PC-9 (cell line): ENCODE results near the gene MMP24. TPM values are rescaled to one million over a fixed set of nuclear protein-coding genes. Genes with fewer than 3 reads are reported as not detected.

ENCODE experiments used
- BruUV-seq: library from RNA; stranded (reverse); fragments of 400-500 nt; replicated peaks from 2 replicates; lab custom pipeline; 2021; lab: Mats Ljungman, UMichigan
- CTCF ChIA-PET: fragments of 300-600 bp; sonication (Branson Sonifier 250); formaldehyde crosslinking; loops from one replicate; lab custom pipeline; 2022; ENCODE audit warnings: antibody characterized with exemption; lab: Charles Lee
- POLR2A ChIA-PET: fragments of 300-600 bp; sonication (Branson Sonifier 250); formaldehyde crosslinking; loops from one replicate; lab custom pipeline; 2022; ENCODE audit warnings: antibody characterized with exemption; ENCODE audit not compliant: unreplicated experiment; lab: Charles Lee
- DNase-seq, 2 experiments: peaks; one replicate each; pipeline versions ENCODE4 v3.0.0 to v3.0.0-alpha.2; 2015 to 2022; ENCODE audit warnings: mixed read lengths in 1 of 2
- H2AFZ ChIP-seq: fragments of 200-600 bp; sonication (generic); 2 replicates; pipeline ENCODE4 v1.8.1; 2017; ENCODE audit warnings: antibody characterized with exemption
- H3F3A ChIP-seq: fragments of 200-600 bp; sonication (generic); 2 replicates; pipeline ENCODE4 v1.8.1; 2017; ENCODE audit warnings: antibody characterized with exemption, mild to moderate bottlenecking, low read depth; ENCODE audit not compliant: insufficient read depth
- H3K27ac ChIP-seq: fragments of 200-600 bp; sonication (generic); 2 replicates; pipeline ENCODE4 v1.6.1; 2016; ENCODE audit warnings: mixed run types
- H3K27me3 ChIP-seq: fragments of 200-600 bp; sonication (generic); 2 replicates; pipeline ENCODE4 v1.6.1; 2016; ENCODE audit warnings: low read depth, mixed run types; ENCODE audit not compliant: insufficient read depth
- H3K36me3 ChIP-seq: fragments of 200-600 bp; sonication (generic); 2 replicates; pipeline ENCODE4 v1.6.1; 2016; ENCODE audit warnings: low read depth, mixed run types
- H3K4me1 ChIP-seq: fragments of 200-600 bp; sonication (generic); replicated peaks from 2 replicates; pipeline ENCODE4 v1.6.1; 2016; ENCODE audit warnings: mixed run types; ENCODE audit not compliant: insufficient read depth
- H3K4me2 ChIP-seq: fragments of 200-600 bp; sonication (generic); 2 replicates; pipeline ENCODE4 v1.6.1; 2017; ENCODE audit warnings: mixed run types
- H3K4me3 ChIP-seq: fragments of 200-600 bp; sonication (generic); 2 replicates; pipeline ENCODE4 v1.6.1; 2016; ENCODE audit warnings: mixed run types
- H3K79me2 ChIP-seq: fragments of 200-600 bp; sonication (generic); 2 replicates; pipeline ENCODE4 v1.6.1; 2017; ENCODE audit warnings: low read depth, mixed run types
- H3K9me2 ChIP-seq: fragments of 200-600 bp; sonication (generic); 2 replicates; pipeline ENCODE4 v1.8.1; 2017; ENCODE audit warnings: mild to moderate bottlenecking; ENCODE audit not compliant: insufficient read depth
- H3K9me3 ChIP-seq: fragments of 200-600 bp; sonication (generic); 2 replicates; pipeline ENCODE4 v1.8.1; 2016; ENCODE audit warnings: low read depth; ENCODE audit not compliant: insufficient read depth
- H4K20me1 ChIP-seq: fragments of 200-600 bp; sonication (generic); 2 replicates; pipeline ENCODE4 v1.8.1; 2017; ENCODE audit not compliant: insufficient read depth
- CTCF ChIP-seq: fragments of 200-600 bp; sonication (generic); conservative IDR thresholded peaks from 2 replicates; pipeline ENCODE4 v1.6.1; 2017; ENCODE audit warnings: mixed run types, antibody characterized with exemption, mild to moderate bottlenecking, moderate library complexity
- EZH2 ChIP-seq: fragments of 200-600 bp; sonication (generic); IDR thresholded peaks from 2 replicates; pipeline ENCODE4 v1.8.0; 2017; ENCODE audit warnings: antibody characterized with exemption, low read depth
- intact Hi-C: fragments of 100-400 bp; cut with micrococcal nuclease; formaldehyde crosslinking; loops from one replicate; pipeline ENCODE4 v1.10.0; 2022; ENCODE audit not compliant: unreplicated experiment
- total RNA-seq: library from RNA; stranded (reverse); gene quantifications from 2 replicates; pipeline ENCODE4 v1.2.3, GENCODE V29; 2021

MMP24 gene
- total RNA-seq, 1 experiment from 2014 or later: 0.48 TPM

- no peaks in the 10 kb centered on the region for H3K79me2 ChIP-seq
- H3K4me3 ChIP-seq: no peak overlapping the region
- no peaks in the 10 kb centered on the region for H3K27me3 ChIP-seq
- H3K4me2 ChIP-seq: no peak overlapping the region
- POLR2A ChIA-PET: no interaction called here
- no peak overlapping the region for H2AFZ ChIP-seq
- CTCF ChIA-PET: no interaction called here
- no peak for DNase-seq
- H3K9me3 ChIP-seq: no peaks in the 10 kb centered on the region
- H3F3A ChIP-seq: no peaks in the 10 kb centered on the region
- intact Hi-C loops: no loop called here
- no TSS peak for BruUV-seq
- H3K4me1 ChIP-seq: no peaks in the 10 kb centered on the region
- no peak overlapping the region for H3K27ac ChIP-seq
- no peaks in the 10 kb centered on the region for H3K36me3 ChIP-seq
- H3K9me2 ChIP-seq: no peaks in the 10 kb centered on the region
- no peaks in the 10 kb centered on the region for H4K20me1 ChIP-seq
- no peak for TF ChIP-seq EZH2
- TF ChIP-seq CTCF: no peak
Observed at GRCh38 chr20:35243317-35243716, 16.8 kb downstream of the MMP24 start.

DNA sequence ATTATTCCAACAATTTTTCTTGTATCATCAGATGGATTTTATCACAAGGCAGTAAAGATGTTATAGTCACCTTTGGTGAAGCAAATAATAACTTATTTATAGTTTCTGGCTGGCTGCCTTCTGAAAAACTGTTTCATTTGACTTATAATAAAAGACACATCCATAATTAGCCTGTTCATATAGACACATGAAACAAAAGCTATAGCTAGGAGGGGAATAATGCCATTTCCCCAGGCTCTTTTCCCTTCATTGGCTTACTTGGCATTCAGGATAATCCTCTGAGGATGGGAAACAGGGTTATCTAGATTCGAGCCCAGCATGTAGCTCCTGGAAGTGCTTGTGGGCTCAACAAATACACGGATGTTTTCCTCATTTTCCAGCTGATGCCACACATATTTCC, 17.5 kb downstream of the MMP24 start:
- no peak overlapping the region for H3K4me3 ChIP-seq
- H3K9me2 ChIP-seq: no peaks in the 10 kb centered on the region
- H3K4me1 ChIP-seq: no peaks in the 10 kb centered on the region
- BruUV-seq: no TSS peak
- H3K27ac ChIP-seq: no peak overlapping the region
- H4K20me1 ChIP-seq: no peaks in the 10 kb centered on the region
- H3K36me3 ChIP-seq: no peaks in the 10 kb centered on the region
- no peak overlapping the region for H2AFZ ChIP-seq
- no peaks in the 10 kb centered on the region for H3K9me3 ChIP-seq
- no peaks in the 10 kb centered on the region for H3F3A ChIP-seq
- intact Hi-C loops: no loop called here
- ChIA-PET CTCF (interaction anchor here (0.5 kb wide), 1 partner anchor 148 kb away, joined by 4 read pairs; no protein-coding TSS in a partner anchor), POLR2A (no interaction called here)
- no peak for DNase-seq
- H3K79me2 ChIP-seq: no peaks in the 10 kb centered on the region
- no peaks in the 10 kb centered on the region for H3K27me3 ChIP-seq
- TF ChIP-seq EZH2 (no peak), CTCF (no peak)
- no peak overlapping the region for H3K4me2 ChIP-seq

GRCh38 chr20:35246723-35247122, 20.2 kb downstream of the MMP24 start:
- POLR2A ChIA-PET: no interaction called here
- TF ChIP-seq CTCF (no peak), EZH2 (no peak)
- H3K79me2 ChIP-seq: no peaks in the 10 kb centered on the region
- H3K36me3 ChIP-seq: no peaks in the 10 kb centered on the region
- no peak overlapping the region for H3K4me2 ChIP-seq
- intact Hi-C loops: no loop called here
- no peaks in the 10 kb centered on the region for H4K20me1 ChIP-seq
- H3K4me3 ChIP-seq: no peak overlapping the region
- no peaks in the 10 kb centered on the region for H3K27me3 ChIP-seq
- H3K9me2 ChIP-seq: no peaks in the 10 kb centered on the region
- no peaks in the 10 kb centered on the region for H3K9me3 ChIP-seq
- CTCF ChIA-PET: no interaction called here
- BruUV-seq: no TSS peak
- H2AFZ ChIP-seq: no peak overlapping the region
- H3F3A ChIP-seq: no peaks in the 10 kb centered on the region
- H3K4me1 ChIP-seq: no peaks in the 10 kb centered on the region
- no peak for DNase-seq
- no peak overlapping the region for H3K27ac ChIP-seq
